SK-N-SH (cell line): ENCODE results near the gene BSN.

Experiments used
- CTCF ChIP-seq: fragments of 200-600 bp; sonication (generic); IDR thresholded peaks from 2 replicates; pipeline ENCODE4 v1.6.1; 2017; ENCODE audit warnings: antibody characterized with exemption, mild to moderate bottlenecking, moderate library complexity
- EP300 ChIP-seq, 2 experiments: IDR thresholded peaks; 2 replicates each; pipeline versions ENCODE4 v1.4.0 to v1.6.1; 2012; ENCODE audit warnings: borderline replicate concordance in 1 of 2, low read depth in 1 of 2, low read length in 1 of 2
- EZH2phosphoT487 ChIP-seq: fragments of 200-600 bp; sonication (generic); IDR thresholded peaks from 2 replicates; pipeline ENCODE4 v1.6.1; 2017; ENCODE audit warnings: low read depth, mixed run types, mild to moderate bottlenecking, antibody characterized with exemption, moderate library complexity, borderline replicate concordance
- FOSL2 ChIP-seq: IDR thresholded peaks from 2 replicates; pipeline ENCODE4 v1.4.0; 2012; ENCODE audit warnings: low read depth, mild to moderate bottlenecking, moderate library complexity, borderline replicate concordance
- GABPA ChIP-seq: IDR thresholded peaks from 2 replicates; pipeline ENCODE4 v1.4.0; 2012; ENCODE audit warnings: low read depth, mild to moderate bottlenecking
- MXI1 ChIP-seq: IDR thresholded peaks from 2 replicates; pipeline ENCODE4 v1.6.1; 2012; ENCODE audit warnings: mild to moderate bottlenecking, low read depth, low read length, improper control_type of control experiment
- POLR2AphosphoS5 ChIP-seq: IDR thresholded peaks from 2 replicates; pipeline ENCODE4 v1.6.1; 2012; ENCODE audit warnings: low read depth, low read length
- RAD21 ChIP-seq: IDR thresholded peaks from 2 replicates; pipeline ENCODE4 v1.6.1; 2012; ENCODE audit warnings: mild to moderate bottlenecking, low read length
- RXRA ChIP-seq: IDR thresholded peaks from 2 replicates; pipeline ENCODE4 v1.4.0; 2012; ENCODE audit warnings: low read depth, mild to moderate bottlenecking, borderline replicate concordance
- SMC3 ChIP-seq: IDR thresholded peaks from 2 replicates; pipeline ENCODE4 v1.6.1; 2012; ENCODE audit warnings: low read depth, low read length, improper control_type of control experiment
- TAF1 ChIP-seq: IDR thresholded peaks from 2 replicates; pipeline ENCODE4 v1.6.1; 2012; ENCODE audit warnings: low read depth, mild to moderate bottlenecking, low read length, moderate library complexity, borderline replicate concordance
- USF2 ChIP-seq: fragments of 150-350 bp; IDR thresholded peaks from 2 replicates; pipeline ENCODE4 v1.6.1; 2017; ENCODE audit warnings: antibody characterized with exemption, low read length, low read depth, borderline replicate concordance
- TF ChIP-seq, protein P1 (sequence below): IDR thresholded peaks from 2 replicates; pipeline ENCODE4 v1.4.0; 2012; ENCODE audit warnings: low read depth
- TF ChIP-seq, protein P2 (sequence below): IDR thresholded peaks from 2 replicates; pipeline ENCODE4 v1.6.1; 2012; ENCODE audit warnings: mild to moderate bottlenecking, low read depth, low read length, moderate library complexity

GRCh38 chr3:49654176-49654825 is 100.0 kb downstream of the BSN start:
- TF ChIP-seq CTCF (no peak), POLR2AphosphoS5 (no peak), RXRA (no peak), EP300 (IDR thresholded peaks at IDR 0.05; ENCODE audit: borderline replicate concordance in 1 of 2, low read depth in 1 of 2, low read length in 1 of 2) (no peak), GABPA (no peak), FOSL2 (no peak), TAF1 (no peak), MXI1 (no peak), SMC3 (no peak), RAD21 (no peak), EZH2phosphoT487 (no peak), USF2 (no peak)
- TF ChIP-seq, protein P1, sequence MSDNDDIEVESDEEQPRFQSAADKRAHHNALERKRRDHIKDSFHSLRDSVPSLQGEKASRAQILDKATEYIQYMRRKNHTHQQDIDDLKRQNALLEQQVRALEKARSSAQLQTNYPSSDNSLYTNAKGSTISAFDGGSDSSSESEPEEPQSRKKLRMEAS = no peak
- TF ChIP-seq, protein P2, sequence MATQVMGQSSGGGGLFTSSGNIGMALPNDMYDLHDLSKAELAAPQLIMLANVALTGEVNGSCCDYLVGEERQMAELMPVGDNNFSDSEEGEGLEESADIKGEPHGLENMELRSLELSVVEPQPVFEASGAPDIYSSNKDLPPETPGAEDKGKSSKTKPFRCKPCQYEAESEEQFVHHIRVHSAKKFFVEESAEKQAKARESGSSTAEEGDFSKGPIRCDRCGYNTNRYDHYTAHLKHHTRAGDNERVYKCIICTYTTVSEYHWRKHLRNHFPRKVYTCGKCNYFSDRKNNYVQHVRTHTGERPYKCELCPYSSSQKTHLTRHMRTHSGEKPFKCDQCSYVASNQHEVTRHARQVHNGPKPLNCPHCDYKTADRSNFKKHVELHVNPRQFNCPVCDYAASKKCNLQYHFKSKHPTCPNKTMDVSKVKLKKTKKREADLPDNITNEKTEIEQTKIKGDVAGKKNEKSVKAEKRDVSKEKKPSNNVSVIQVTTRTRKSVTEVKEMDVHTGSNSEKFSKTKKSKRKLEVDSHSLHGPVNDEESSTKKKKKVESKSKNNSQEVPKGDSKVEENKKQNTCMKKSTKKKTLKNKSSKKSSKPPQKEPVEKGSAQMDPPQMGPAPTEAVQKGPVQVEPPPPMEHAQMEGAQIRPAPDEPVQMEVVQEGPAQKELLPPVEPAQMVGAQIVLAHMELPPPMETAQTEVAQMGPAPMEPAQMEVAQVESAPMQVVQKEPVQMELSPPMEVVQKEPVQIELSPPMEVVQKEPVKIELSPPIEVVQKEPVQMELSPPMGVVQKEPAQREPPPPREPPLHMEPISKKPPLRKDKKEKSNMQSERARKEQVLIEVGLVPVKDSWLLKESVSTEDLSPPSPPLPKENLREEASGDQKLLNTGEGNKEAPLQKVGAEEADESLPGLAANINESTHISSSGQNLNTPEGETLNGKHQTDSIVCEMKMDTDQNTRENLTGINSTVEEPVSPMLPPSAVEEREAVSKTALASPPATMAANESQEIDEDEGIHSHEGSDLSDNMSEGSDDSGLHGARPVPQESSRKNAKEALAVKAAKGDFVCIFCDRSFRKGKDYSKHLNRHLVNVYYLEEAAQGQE = no peak
